Fibroblast of the conjunctiva (primary cell): Measurements from ENCODE around the gene IL17RC.
"Not testable (repeated sequence)": the region's sequence is repeated elsewhere in the genome, so short reads cannot be mapped to it uniquely, and the experiment has no call there.

Experiments used
- DNase-seq: peaks from one replicate; pipeline ENCODE4 v3.0.0-alpha.2; 2010; ENCODE audit warnings: low read depth

IL17RC gene, protein sequence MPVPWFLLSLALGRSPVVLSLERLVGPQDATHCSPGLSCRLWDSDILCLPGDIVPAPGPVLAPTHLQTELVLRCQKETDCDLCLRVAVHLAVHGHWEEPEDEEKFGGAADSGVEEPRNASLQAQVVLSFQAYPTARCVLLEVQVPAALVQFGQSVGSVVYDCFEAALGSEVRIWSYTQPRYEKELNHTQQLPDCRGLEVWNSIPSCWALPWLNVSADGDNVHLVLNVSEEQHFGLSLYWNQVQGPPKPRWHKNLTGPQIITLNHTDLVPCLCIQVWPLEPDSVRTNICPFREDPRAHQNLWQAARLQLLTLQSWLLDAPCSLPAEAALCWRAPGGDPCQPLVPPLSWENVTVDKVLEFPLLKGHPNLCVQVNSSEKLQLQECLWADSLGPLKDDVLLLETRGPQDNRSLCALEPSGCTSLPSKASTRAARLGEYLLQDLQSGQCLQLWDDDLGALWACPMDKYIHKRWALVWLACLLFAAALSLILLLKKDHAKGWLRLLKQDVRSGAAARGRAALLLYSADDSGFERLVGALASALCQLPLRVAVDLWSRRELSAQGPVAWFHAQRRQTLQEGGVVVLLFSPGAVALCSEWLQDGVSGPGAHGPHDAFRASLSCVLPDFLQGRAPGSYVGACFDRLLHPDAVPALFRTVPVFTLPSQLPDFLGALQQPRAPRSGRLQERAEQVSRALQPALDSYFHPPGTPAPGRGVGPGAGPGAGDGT

DNA sequence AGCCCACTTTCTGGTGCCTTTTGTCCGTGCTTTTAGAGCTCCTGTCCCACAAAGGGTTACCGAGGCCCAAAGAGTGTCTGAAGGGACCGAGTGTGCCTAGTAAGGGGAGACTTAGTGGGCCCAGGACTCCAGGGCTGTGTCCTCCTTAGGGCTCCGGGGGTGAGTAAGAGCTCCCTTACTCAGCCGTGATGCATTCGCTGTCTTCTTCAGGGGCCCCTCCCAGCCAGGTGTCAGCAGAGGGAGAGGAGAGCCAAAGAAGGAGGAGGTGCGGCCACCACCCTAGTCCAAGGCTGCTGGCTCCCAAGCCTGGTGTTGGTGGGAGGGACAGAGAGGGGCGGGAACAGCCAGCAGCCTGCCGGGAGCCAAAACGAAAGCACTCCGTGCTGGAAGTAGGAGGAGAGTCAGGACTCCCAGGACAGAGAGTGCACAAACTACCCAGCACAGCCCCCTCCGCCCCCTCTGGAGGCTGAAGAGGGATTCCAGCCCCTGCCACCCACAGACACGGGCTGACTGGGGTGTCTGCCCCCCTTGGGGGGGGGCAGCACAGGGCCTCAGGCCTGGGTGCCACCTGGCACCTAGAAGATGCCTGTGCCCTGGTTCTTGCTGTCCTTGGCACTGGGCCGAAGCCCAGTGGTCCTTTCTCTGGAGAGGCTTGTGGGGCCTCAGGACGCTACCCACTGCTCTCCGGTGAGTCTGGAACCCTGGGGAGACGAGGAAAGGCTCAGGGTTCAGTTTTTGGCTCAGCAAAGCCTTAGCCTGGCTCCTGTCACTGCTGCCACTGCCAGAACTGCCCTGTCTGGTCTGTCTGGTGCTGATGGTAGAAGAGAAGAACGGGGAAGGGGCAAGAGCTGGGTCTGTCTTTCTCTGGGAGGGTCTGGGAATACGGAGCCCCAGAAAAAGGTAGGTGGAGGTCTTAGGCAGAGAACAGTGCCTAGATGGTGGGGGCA lies at the start of gene IL17RC:
TSS of gene IL17RC (plus strand) at position 365 of the 947 bp plus-strand sequence. CDS start at position 583, 218 bp downstream.
- peak; percentile 84 for DNase-seq

DNA sequence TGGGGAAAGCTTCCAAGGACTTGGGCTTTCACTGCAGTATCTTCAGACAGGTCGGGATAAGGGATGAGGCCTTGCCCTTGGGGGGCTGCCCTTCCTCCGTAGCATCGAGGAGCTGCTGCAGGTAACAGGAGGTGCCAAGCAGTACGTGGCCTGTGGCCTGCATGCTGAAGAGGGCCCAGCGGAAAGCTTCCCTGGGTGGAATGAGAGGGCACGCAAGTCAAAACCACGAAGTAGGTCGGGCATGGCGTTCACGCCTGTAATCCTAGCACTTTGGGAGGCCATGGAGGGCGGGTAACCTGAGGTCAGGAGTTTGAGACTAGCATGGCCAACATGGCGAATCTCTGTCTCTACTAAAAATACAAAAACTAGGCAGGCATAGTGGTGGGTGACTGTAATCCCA lies 49.8 kb upstream of the IL17RC start:
- DNase-seq, result no peak

DNA sequence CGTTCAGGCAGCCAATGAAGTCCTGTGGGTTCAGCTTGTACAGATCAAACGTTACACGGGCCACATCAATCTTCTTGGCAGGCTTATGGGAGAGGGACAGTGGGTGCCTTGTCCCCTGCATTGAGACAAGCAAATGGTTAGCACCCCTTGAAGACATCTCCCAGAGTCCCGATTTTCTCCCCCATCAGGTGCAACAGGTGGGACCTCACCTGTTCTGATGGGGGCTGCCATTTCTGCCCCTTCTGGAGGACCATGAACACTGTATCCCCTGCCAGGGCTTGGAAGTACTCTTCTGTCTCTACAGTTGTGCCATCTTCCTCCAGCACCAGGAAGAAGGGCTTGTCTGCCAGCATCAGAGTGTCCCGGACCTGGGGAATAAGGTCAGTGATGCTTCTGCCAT lies 46.9 kb upstream of the IL17RC start:
- DNase-seq, result no peak

DNA sequence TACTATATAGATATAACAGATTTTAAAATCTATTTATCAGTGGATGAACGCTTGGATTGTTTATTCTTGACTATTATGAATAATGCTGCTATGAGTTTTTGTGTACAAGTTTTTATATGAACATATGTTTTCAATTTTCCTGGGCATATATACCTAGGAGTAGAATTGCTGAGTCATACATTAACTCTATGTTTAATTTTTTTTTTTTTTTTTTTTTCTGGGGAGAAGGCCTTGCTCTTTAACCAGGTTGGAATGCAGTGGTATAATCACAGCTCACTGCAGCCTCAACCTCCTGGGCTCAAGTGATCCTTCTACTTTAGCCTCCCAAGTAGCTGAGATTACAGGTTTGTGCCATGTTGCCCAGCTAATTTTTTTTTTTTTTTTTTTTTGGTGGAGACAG lies 45.9 kb upstream of the IL17RC start:
- DNase-seq, result peak; percentile 55

DNA sequence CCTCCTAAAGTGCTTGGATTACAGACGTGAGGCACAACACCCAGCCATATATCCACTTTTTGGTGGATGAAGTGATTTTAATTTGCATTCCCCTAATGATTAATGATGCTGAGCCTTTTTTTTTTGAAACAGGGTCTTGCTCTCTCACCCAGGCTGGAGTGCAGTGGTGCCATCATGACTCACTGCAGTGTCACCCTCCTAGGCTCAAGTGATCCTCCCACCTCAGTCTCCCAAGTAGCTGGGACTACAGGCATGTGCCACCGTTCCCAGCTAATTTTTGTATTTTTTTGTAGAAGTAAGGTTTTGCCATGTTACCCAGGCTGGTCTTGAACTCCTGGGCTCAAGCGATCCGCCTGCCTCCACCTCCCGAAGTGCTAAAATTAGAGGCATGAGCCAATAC lies 44.8 kb upstream of the IL17RC start:
- not testable (repeated sequence) for DNase-seq

DNA sequence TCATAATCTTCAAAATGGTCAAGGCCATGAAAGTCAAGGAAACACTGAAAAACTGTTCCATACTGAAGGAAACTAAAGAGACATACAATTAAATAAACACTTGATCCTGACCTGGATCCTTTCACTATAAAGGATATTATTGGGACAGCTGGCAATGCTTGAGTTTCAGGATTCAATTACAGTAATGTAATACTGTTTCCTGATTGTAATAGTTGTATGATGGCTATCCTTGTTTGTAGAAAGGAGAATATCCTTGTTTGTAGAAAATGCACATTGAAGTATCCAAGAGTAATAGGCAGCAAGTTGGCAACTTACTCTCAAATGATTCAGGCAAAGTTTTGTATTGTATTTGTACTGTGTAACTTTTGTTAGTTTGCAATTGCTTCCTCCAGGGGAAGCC lies 41.5 kb upstream of the IL17RC start:
- no peak for DNase-seq

DNA sequence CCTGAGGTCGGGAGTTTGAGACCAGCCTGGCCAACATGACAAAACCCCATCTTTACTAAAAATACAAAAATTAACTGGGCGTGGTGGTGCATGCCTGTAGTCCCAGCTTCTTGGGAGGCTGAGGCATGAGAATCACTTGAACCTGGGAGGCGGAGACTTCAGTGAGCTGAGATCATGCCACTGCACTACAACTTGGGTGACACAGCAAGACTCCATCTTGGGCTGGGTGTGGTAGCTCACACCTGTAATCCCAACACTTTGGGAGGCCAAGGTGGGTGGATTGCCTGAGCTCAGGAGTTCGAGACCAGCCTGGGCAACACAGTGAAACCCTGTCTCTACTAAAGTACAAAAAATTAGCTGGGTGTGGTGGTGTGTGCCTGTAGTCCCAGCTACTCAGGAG lies 40.6 kb upstream of the IL17RC start:
- not testable (repeated sequence) for DNase-seq

DNA sequence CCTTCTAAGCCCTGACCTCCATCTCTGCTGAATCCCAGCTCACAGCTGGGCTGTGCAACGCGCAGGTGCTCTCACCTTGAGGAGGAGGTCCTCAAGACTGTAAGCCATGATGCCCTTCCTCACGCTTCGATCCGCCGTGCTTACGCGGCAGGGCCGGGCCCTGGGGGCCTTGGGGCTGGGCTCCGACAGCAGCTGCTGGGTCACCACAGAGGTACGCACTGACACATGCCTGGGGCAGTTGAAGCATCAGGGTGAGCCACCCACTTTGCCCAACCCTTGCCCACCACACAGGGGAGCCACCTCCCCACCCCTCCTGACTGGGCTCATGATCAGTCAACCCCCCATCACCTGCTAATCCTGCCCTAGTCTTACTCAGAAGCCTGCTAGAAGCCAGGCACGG lies 39.9 kb upstream of the IL17RC start:
- DNase-seq, result no peak

DNA sequence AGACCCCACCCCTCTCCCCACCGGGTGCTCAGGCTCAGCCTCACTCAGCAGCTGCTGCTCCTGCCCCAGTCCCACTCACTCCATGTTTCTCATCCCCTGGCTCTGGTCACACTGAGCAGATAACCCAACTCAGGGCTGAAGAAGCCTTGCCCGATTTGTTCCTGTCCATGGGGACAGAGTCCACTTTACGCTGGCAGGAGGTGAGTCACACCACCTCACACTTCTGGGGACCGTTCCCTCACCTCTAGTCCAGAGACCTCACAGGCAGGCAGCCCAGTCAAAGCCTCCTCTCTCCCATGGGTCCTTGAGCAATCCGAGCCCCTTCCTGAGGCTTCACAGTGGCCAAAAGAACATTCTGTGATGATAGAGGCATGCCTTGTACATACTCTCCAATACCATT lies 38.2 kb upstream of the IL17RC start:
- DNase-seq, result peak; percentile 68

DNA sequence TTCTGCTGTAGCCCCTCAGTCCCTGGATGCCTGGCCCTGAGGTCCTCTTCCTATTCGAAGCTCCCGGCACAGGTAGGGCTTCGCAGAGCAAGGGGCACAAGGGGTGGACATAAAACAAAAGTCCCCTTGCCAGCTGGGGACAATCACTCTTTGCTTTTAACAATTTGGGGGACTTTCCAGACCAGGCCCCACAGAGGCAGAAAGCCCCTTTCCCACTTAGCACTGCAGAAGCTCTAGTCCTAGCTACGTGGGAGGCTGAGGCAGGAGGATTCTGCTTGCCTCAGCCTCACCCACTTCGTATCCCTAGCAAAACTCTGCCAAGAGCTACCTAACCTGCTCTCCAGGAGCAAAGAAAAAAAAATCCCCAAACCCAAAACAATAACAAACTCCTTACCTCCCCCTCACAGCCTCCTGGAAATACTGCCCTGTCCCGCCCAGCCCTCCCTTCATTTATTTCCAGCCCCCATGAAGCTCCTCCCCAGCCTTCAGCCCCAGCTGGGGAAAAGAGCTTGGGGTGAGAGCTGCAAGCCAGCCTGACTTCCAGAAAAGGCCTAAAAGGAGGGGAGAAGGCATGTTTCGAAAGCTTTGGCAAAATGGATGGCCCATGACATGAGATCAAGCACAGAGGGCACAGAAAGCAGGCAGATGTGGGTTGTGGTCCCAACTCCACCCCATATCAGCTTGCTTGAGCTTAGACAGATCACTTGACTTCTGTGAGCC lies 36.9 kb upstream of the IL17RC start, which contains the start of gene CIDEC:
TSS of gene CIDEC (minus strand) at position 424 of the 720 bp plus-strand sequence. CDS start 1,767 bp downstream, outside the sequence.
- DNase-seq, result no peak

DNA sequence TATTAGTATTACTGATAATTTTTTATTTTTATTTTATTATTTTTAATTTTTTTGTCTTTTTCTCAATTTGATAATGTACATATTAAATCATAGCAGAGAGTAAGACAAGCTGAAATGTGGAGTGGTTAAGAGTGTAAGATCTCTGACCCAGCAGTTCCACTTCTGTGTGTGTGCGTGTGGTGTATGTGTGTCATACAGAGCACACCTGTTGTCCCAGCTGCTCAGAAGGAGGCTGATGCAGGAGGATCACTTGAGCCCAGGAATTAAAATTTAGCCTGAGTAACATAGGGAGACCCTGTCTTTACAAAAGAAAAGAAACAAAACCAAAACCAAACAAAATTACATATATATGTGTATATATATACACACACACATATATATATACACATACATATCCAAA lies 35.5 kb upstream of the IL17RC start:
- no peak for DNase-seq

DNA sequence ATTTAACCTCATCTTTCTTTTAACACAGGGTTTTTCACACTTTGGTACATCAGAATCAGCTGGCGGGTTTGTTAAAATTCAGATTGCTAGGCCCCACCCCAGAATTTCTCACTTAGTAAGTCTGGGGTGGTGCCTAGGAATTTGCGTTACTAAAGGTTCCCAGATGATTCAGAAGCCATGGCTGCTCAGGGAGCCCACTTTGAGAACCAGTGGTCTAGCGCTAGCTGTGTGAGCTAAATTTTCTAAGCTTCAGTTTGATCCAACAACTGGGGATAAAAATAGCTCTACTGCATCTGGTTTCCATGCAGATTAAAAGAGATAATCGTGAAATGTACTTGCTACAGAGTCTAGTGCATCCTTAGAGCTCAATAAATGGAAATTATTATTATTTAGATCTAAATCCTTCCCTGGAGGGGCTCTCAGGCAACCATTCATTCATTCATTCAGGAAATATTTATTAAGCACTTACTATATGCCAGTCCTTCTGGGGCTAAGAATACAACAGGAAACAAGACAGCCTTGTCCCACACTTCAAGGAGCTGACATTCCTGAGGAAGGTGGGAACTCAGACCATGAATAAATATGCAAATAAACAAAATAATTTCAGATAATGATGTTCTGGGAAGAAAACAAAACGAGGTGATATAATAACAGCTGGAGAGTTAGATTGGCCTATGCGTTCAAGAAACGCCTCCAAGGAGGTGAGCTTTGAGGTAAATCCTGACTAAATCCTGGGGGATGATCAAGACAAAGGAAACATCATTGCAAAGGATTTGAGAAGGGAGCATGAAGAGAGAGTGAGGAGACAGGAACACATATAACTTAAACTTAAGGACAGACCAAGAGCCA lies 33.0 kb upstream of the IL17RC start:
- peak; percentile 53 for DNase-seq

DNA sequence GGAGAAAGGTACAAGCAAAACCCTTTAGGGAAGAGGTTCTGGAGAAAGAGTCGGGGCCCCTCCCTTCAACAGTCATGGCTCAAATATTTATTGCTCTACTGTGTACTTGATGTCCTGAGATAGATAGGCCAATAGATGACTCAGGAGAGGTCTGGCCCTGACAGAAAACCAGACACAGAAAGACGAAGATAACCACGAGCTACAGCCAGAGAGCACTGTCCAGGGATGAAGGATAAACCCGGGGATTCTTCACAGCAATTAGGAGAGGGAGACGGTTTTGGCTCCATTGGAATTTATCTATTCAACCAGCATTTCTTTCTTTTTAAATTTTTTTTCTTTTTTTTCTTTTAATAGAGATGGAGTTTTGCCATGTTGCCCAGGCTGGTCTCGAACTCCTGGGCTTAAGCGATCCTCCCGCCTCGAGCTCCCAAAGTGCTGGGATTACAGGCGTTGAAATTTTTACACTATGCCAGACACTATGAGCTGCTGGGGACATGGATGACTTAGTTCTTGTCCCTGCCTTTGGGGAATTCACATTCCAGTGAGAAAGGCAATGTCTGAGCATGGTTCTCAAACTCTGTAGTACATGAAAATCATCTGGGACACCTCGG lies 32.2 kb upstream of the IL17RC start:
- DNase-seq, result peak; percentile 79

DNA sequence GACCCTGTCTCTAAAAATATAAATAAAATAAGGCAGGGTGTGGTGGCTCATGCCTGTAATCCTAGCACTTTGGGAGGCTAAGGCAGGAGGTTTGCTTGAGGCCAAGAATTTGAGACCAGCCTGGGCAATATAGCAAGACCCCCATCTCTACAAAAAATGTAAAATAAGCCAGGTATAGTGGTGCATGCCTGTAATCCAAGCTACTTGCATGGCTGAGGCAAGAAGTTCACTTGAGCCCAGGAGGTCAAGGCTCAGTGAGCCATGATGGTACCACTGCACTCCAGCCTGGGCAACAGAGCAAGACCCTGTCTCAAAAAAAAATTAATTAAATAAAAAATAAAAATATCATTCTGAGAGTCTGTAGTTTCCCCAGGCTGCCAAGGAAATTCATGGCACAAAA lies 30.6 kb upstream of the IL17RC start:
- no peak for DNase-seq

DNA sequence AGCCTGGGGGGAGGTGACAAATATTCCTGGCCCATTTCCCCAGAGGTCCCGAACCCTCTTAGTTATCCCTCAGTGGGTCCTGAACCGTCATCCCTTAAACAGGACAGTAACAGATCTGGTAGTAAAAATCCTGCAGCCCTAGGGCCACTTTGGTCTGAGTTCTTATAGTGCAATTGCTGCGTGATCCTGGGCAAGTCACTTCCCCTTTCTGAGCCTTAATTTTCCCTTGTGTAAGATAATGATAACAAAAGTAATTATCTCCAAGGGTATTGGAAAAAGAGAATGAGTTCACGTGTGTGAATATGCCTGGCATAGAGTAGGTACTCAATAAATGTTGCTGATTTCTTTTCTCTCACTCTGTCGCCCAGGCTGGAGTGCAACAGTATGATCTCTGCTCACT lies 29.4 kb upstream of the IL17RC start:
- DNase-seq, result no peak

DNA sequence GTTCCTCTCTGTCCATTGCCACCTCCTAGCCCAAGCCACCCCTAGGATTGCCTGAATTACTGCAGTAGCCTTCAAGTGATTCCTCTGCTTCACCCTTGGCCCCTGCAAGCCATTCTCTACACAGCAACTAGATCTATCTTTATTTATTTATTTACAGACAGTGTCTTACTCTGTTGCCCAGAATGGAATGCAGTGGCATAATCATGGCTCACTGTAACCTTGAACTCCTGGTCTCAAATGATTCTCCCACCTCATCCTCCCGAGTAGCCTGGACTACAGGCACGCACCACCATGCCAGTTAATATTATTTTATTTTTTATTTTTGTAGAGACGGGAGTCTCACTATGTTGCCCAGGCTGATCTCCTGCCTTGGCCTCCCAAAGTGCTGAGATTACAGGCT lies 28.4 kb upstream of the IL17RC start:
- DNase-seq, result no peak

DNA sequence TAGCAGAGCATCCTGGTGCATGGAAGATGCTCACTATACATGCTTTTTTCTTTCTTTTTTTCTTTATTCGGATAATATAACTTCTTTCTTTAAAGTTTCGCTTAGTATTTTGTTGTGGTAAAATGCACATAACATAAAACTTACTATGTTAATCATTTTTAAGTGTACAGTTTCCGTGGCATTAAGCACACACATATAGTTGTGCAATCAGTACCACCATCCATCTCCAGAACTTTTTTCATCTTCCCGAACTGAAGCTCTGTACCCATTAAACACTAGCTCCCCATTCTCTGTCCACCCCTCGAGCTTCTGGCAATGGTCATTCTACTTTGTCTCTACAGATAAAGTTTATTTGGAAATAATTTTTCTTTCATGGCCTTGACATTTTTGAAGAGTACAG lies 27.5 kb upstream of the IL17RC start:
- DNase-seq, result no peak

DNA sequence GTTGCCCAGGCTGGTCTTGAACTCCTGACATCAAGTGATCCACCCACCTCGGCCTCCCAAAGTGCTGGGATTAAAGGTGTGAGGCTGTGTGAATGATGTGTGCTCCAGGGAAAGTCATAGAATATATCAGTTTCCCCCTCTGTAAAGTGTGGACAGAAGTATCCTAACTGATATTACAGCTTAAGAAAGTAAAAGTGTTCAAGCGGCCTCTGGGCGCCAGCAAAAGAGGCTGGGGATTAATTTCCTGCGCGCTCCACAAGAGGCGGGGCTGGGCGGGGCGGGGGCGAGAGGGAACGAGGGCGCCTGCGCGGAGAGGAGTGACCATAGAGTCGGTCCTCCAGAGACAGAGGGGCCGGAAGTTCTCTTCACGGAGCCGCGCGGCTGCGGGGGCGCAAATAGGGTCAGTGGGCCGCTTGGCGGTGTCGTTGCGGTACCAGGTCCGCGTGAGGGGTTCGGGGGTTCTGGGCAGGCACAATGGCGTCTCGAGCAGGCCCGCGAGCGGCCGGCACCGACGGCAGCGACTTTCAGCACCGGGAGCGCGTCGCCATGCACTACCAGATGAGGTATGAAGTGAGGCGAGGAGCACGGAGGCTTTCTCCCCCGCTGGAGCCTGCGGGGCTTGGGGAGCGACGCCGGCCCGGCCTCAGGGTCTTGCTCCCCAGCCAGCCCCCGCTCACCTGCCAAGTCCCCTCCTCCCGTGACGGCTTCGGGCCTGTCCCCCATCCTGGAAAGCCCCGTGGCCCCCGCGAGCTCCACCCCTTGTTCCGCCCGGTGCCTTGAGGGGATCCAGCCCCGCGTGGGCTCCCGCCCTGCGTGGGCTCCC lies 26.4 kb upstream of the IL17RC start, which contains the start of gene JAGN1:
TSS of gene JAGN1 (plus strand) at position 362 of the 823 bp plus-strand sequence. CDS start at position 475, 113 bp downstream.
- DNase-seq, result peak; percentile 77

DNA sequence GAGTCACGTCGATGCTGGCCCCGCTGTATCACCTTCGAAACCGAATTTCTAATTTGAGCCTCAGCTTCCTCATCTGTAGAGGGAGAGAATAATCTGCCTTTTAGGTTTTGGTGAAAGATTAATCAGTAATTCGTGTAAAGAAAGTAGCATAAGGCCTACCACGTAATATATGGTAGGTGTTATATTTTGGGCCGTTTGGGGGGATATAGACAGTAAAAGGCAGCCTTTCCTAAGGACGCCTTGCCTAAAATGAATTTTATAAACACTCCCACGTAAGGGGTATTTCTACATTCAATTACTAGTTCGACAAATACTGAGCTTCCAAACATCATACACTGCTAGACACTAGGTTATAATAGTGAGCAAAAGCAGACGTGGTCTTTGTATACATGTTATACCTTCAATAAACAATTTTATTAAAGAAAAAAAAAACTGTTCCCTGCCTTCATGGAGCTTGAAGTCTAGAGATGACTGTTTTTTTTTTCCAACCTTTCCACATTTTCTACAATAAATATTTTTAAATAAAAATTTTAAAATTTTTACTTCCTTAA lies 25.8 kb upstream of the IL17RC start:
- no peak for DNase-seq
